GM23338 (cell line): ENCODE results near the gene FBXO46. TPM values are rescaled to one million over a fixed set of nuclear protein-coding genes. Genes with fewer than 3 reads are reported as not detected.

Experiments used
- ATAC-seq: fragments of 200-7000 bp; cut with Tn5 transposase; 3 replicates; pipeline ENCODE4 v1.9.1; 2020
- DNase-seq: peaks from one replicate; pipeline ENCODE4 v3.0.0-alpha.2; 2015; ENCODE audit warnings: low spot score
- H2AFZ ChIP-seq: fragments of 200-600 bp; sonication (generic); 2 replicates; pipeline ENCODE4 v1.8.0; 2016; ENCODE audit warnings: antibody characterized with exemption, mild to moderate bottlenecking, moderate library complexity
- H3F3A ChIP-seq: fragments of 200-600 bp; sonication (generic); replicated peaks from 2 replicates; pipeline ENCODE4 v1.8.0; 2017; ENCODE audit warnings: antibody characterized with exemption, mixed run types, low read depth
- H3K27ac ChIP-seq: fragments of 200-600 bp; sonication (generic); 2 replicates; pipeline ENCODE4 v1.6.1; 2016; ENCODE audit warnings: low read depth
- H3K27me3 ChIP-seq: fragments of 200-600 bp; sonication (generic); 2 replicates; pipeline ENCODE4 v1.8.0; 2016; ENCODE audit warnings: mild to moderate bottlenecking, mixed run types, moderate library complexity; ENCODE audit not compliant: insufficient read depth
- H3K36me3 ChIP-seq: fragments of 200-600 bp; sonication (generic); 2 replicates; pipeline ENCODE4 v1.8.0; 2016; ENCODE audit warnings: mild to moderate bottlenecking; ENCODE audit not compliant: insufficient read depth
- H3K4me1 ChIP-seq: fragments of 200-600 bp; sonication (generic); 2 replicates; pipeline ENCODE4 v1.8.0; 2016; ENCODE audit warnings: mild to moderate bottlenecking, moderate library complexity; ENCODE audit not compliant: insufficient read depth
- H3K4me2 ChIP-seq: fragments of 200-600 bp; sonication (generic); 2 replicates; pipeline ENCODE4 v1.7.1; 2017; ENCODE audit warnings: mixed run types
- H3K4me3 ChIP-seq: fragments of 200-600 bp; sonication (generic); 2 replicates; pipeline ENCODE4 v1.6.1; 2016; ENCODE audit warnings: mixed run types
- H3K79me2 ChIP-seq: fragments of 200-600 bp; sonication (generic); replicated peaks from 2 replicates; pipeline ENCODE4 v1.8.0; 2017; ENCODE audit warnings: mild to moderate bottlenecking; ENCODE audit not compliant: insufficient read depth
- H3K9me2 ChIP-seq: fragments of 200-600 bp; sonication (generic); 2 replicates; pipeline ENCODE4 v1.8.0; 2017; ENCODE audit not compliant: insufficient read depth
- H4K20me1 ChIP-seq: fragments of 200-600 bp; sonication (generic); replicated peaks from 2 replicates; pipeline ENCODE4 v1.8.0; 2017; ENCODE audit warnings: mild to moderate bottlenecking; ENCODE audit not compliant: insufficient read depth
- H3K27ac Mint-ChIP-seq: 2 replicates; pipeline ENCODE4 v1.8.0; 2020; ENCODE audit warnings: inconsistent platforms, mild to moderate bottlenecking, moderate library complexity, mixed read lengths
- H3K27me3 Mint-ChIP-seq: 3 replicates; pipeline ENCODE4 v1.8.0; 2022; ENCODE audit warnings: low read depth, mild to moderate bottlenecking, moderate library complexity, mixed read lengths, inconsistent platforms; ENCODE audit not compliant: insufficient read depth, poor library complexity
- H3K36me3 Mint-ChIP-seq: 3 replicates; pipeline ENCODE4 v1.8.0; 2021; ENCODE audit warnings: low read depth, mild to moderate bottlenecking, inconsistent platforms, moderate library complexity, mixed read lengths
- H3K4me1 Mint-ChIP-seq: 3 replicates; pipeline ENCODE4 v1.8.0; 2020; ENCODE audit warnings: mild to moderate bottlenecking, inconsistent platforms, mixed read lengths
- H3K4me3 Mint-ChIP-seq: 3 replicates; pipeline ENCODE4 v1.8.0; 2021; ENCODE audit warnings: moderate library complexity, mild to moderate bottlenecking, inconsistent platforms, mixed read lengths
- H3K9me3 Mint-ChIP-seq: 3 replicates; pipeline ENCODE4 v1.8.0; 2020; ENCODE audit warnings: moderate library complexity, mild to moderate bottlenecking, inconsistent platforms, mixed read lengths
- CREB1 ChIP-seq: fragments of 250-450 bp; sonication (Bioruptor Pico); IDR thresholded peaks from 2 replicates; pipeline ENCODE4 v1.5.0; 2020; ENCODE audit warnings: low read depth, mild to moderate bottlenecking, moderate library complexity
- ETS1 ChIP-seq: IDR thresholded peaks from 2 replicates; pipeline ENCODE4 v1.6.1; 2016; ENCODE audit warnings: antibody characterized with exemption
- EZH2 ChIP-seq: fragments of 200-600 bp; sonication (generic); IDR thresholded peaks from one replicate; pipeline ENCODE4 v1.8.0; 2017; ENCODE audit warnings: antibody characterized with exemption, mild to moderate bottlenecking, low read depth; ENCODE audit not compliant: unreplicated experiment
- JUNB ChIP-seq: IDR thresholded peaks from one replicate; pipeline ENCODE4 v1.6.1; 2016; ENCODE audit warnings: antibody characterized with exemption; ENCODE audit not compliant: unreplicated experiment
- NANOG ChIP-seq: IDR thresholded peaks from 2 replicates; pipeline ENCODE4 v1.6.1; 2016; ENCODE audit warnings: antibody characterized with exemption, borderline replicate concordance
- POLR2AphosphoS5 ChIP-seq: IDR thresholded peaks from 2 replicates; pipeline ENCODE4 v1.6.1; 2016; ENCODE audit warnings: antibody characterized with exemption, low read depth
- ZNF331 ChIP-seq: fragments of 250-450 bp; sonication (Bioruptor Pico); IDR thresholded peaks from 2 replicates; pipeline ENCODE4 v1.5.0; 2020; ENCODE audit warnings: low read depth, mild to moderate bottlenecking, moderate library complexity
- polyA plus RNA-seq: library from polyadenylated mRNA; unstranded; fragments of >200 nt; fragmentation: Nextera tagmentation; extraction: Ambion mirVana; gene quantifications from 2 replicates; pipeline ENCODE4 v1.2.1, GENCODE V29; 2016
- total RNA-seq: library from RNA; depleted of rRNA; stranded (reverse); fragments of >200 nt; shearing (Covaris generic); gene quantifications from 2 replicates; pipeline ENCODE4 v1.2.3, GENCODE V29; 2014

FBXO46 gene
- total and polyA plus RNA-seq, 2 experiments from 2014 or later: 9.4 to 35.8 TPM

GRCh38 chr19:45768984-45769782 lies 38.5 kb upstream of the FBXO46 start, which contains the start of gene SIX5:
Gene SIX5, minus strand, starts transcription at chr19:45769252. Its CDS starts 408 bp downstream, at chr19:45768844.
- Mint-ChIP-seq H3K9me3 (no peaks in the 10 kb centered on the region), H3K4me1 (peaks cover 28% of the 10 kb centered on the region), H3K36me3 (peaks cover 15% of the 10 kb centered on the region), H3K27me3 (peaks cover 35% of the 10 kb centered on the region), H3K27ac (peak within 1 kb of the TSS; percentile 99), H3K4me3 (peak within 1 kb of the TSS; percentile 91)
- peaks cover 25% of the 10 kb centered on the region for H3F3A ChIP-seq
- no peaks in the 10 kb centered on the region for H3K79me2 ChIP-seq
- H3K9me2 ChIP-seq: no peaks in the 10 kb centered on the region
- H3K4me3 ChIP-seq: peak within 1 kb of the TSS; percentile 83
- peaks cover 33% of the 10 kb centered on the region for H3K4me1 ChIP-seq
- ATAC-seq: peak; percentile 46
- H4K20me1 ChIP-seq: no peaks in the 10 kb centered on the region; the same call in 1 of the 2 replicates
- no peak within 1 kb of the TSS for H2AFZ ChIP-seq
- TF ChIP-seq POLR2AphosphoS5: peak; percentile 87
- TF ChIP-seq NANOG: no peak
- TF ChIP-seq ZNF331: no peak
- peak; percentile 72 for TF ChIP-seq CREB1 (CRISPR knock-in tag)
- 0 out of 2 replicates have a peak, but pooled peaks cover 3% of the 10 kb centered on the region for H3K36me3 ChIP-seq
- peak within 1 kb of the TSS; percentile 100 for H3K27ac ChIP-seq
- H3K4me2 ChIP-seq: peak within 1 kb of the TSS; percentile 99
- no peaks in the 10 kb centered on the region for H3K27me3 ChIP-seq
- peak; percentile 99 for DNase-seq

GRCh38 chr19:45768655-45768983 lies 37.9 kb upstream of the FBXO46 start:
- peak overlapping the region; percentile 100 for H3K27ac ChIP-seq
- ATAC-seq (no peak), DNase-seq (peak; percentile 51)
- peak overlapping the region; percentile 83 for H3K4me3 ChIP-seq
- H4K20me1 ChIP-seq: no peaks in the 10 kb centered on the region; the same call in 1 of the 2 replicates
- H3K4me3 Mint-ChIP-seq: peak overlapping the region; percentile 91
- peaks cover 37% of the 10 kb centered on the region for H3K4me1 ChIP-seq
- H3K36me3 Mint-ChIP-seq: peaks cover 15% of the 10 kb centered on the region
- H3F3A ChIP-seq: peaks cover 24% of the 10 kb centered on the region
- no peak overlapping the region for H2AFZ ChIP-seq
- peaks cover 30% of the 10 kb centered on the region for H3K4me1 Mint-ChIP-seq
- H3K27me3 Mint-ChIP-seq: peaks cover 33% of the 10 kb centered on the region
- no peaks in the 10 kb centered on the region for H3K9me3 Mint-ChIP-seq
- H3K9me2 ChIP-seq: no peaks in the 10 kb centered on the region
- H3K27ac Mint-ChIP-seq: peak overlapping the region; percentile 99
- H3K4me2 ChIP-seq: peak overlapping the region; percentile 94
- no peaks in the 10 kb centered on the region for H3K79me2 ChIP-seq
- no peaks in the 10 kb centered on the region for H3K27me3 ChIP-seq
- TF ChIP-seq JUNB (no peak), EZH2 (no peak)
- H3K36me3 ChIP-seq: 0 out of 2 replicates have a peak, but pooled peaks cover 2% of the 10 kb centered on the region

GRCh38 chr19:45767881-45768654 lies 37.4 kb upstream of the FBXO46 start:
- no peaks in the 10 kb centered on the region for H3K36me3 ChIP-seq
- H3K79me2 ChIP-seq: no peaks in the 10 kb centered on the region
- Mint-ChIP-seq H3K9me3 (no peaks in the 10 kb centered on the region), H3K36me3 (peaks cover 10% of the 10 kb centered on the region), H3K4me3 (peak overlapping the region; percentile 86), H3K27ac (peak overlapping the region; percentile 62; the same call in 1 of the 2 replicates), H3K4me1 (peaks cover 32% of the 10 kb centered on the region), H3K27me3 (peaks cover 33% of the 10 kb centered on the region)
- no peak overlapping the region for H2AFZ ChIP-seq
- DNase-seq: peak; percentile 76
- peak overlapping the region; percentile 94 for H3K4me2 ChIP-seq
- H4K20me1 ChIP-seq: no peaks in the 10 kb centered on the region; the same call in 1 of the 2 replicates
- TF ChIP-seq ETS1 (no peak), POLR2AphosphoS5 (peak; percentile 55)
- H3F3A ChIP-seq: peaks cover 19% of the 10 kb centered on the region
- H3K27ac ChIP-seq: no peak overlapping the region
- peak; percentile 0 for ATAC-seq
- H3K4me1 ChIP-seq: peaks cover 40% of the 10 kb centered on the region
- H3K4me3 ChIP-seq: peak overlapping the region; percentile 83
- H3K27me3 ChIP-seq: no peaks in the 10 kb centered on the region
- no peaks in the 10 kb centered on the region for H3K9me2 ChIP-seq
